Measurements from ENCODE around the gene CMTM6. TPM values are rescaled to one million over a fixed set of nuclear protein-coding genes. Genes with fewer than 3 reads are reported as not detected.
A peak's percentile ranks its signal among the peaks of the same experiment; 100 is the strongest.

Gene CMTM6
- polyA plus RNA-seq, 1 of the 3 experiments (the other 2 are of a cell fraction), result 29.8 TPM

GRCh38 chr3:32508711-32509110 is 6.1 kb upstream of the CMTM6 start:
- Histone ChIP-seq H3K4me2 (no peak overlapping the region), H4K20me1 (ENCODE audit: insufficient read depth) (no peaks in the 10 kb centered on the region), H3K27me3 (ENCODE audit: insufficient read depth) (no peaks in the 10 kb centered on the region), H3K4me3 (ENCODE audit: low read depth in 2 of 2, low read length in 1 of 2) (no peak overlapping the region), H3K4me1 (ENCODE audit: control insufficient read depth in 1 of 2, insufficient read depth in 2 of 2, low read depth in 1 of 2, low read length in 1 of 2) (no peaks in the 10 kb centered on the region; a peak in 1 of 4 replicates), H3K36me3 (replicated peaks in 1 of 2; ENCODE audit: control insufficient read depth in 1 of 2, insufficient read depth in 2 of 2, low read length in 1 of 2) (no peaks in the 10 kb centered on the region), H3K9me2 (no peaks in the 10 kb centered on the region), H3K9me3 (no peaks in the 10 kb centered on the region), H3K27ac (ENCODE audit: low read depth in 2 of 2, low read length in 1 of 2) (no peak overlapping the region), H3K79me2 (ENCODE audit: insufficient read depth) (no peaks in the 10 kb centered on the region), H2AFZ (ENCODE audit: low read depth) (no peak overlapping the region), H3K9ac (no peak overlapping the region), H3F3A (replicated peaks; ENCODE audit: insufficient read depth) (peaks cover 3% of the 10 kb centered on the region)
- no peak for TF ChIP-seq JUND (IDR thresholded peaks at IDR 0.05)
- 76% methylated on average over 7 of the region's 7 CpGs for WGBS (ENCODE audit: low lambda C conversion rate)
- no peak for DNase-seq
- POLR2A ChIA-PET, result no interaction called here
- CTCF ChIA-PET, result interaction anchor here (0.7 to 8.4 kb wide), 4 partner anchors 18 to 155 kb away, joined by 3 to 114 read pairs (median 3); no protein-coding TSS in a partner anchor

GRCh38 chr3:32506466-32506865 is 3.8 kb upstream of the CMTM6 start:
- Histone ChIP-seq H4K20me1 (ENCODE audit: insufficient read depth) (peaks cover 5% of the 10 kb centered on the region), H3K9me3 (no peaks in the 10 kb centered on the region), H3K27ac (ENCODE audit: low read depth in 2 of 2, low read length in 1 of 2) (no peak overlapping the region), H3K36me3 (replicated peaks in 1 of 2; ENCODE audit: control insufficient read depth in 1 of 2, insufficient read depth in 2 of 2, low read length in 1 of 2) (no peaks in the 10 kb centered on the region), H2AFZ (ENCODE audit: low read depth) (no peak overlapping the region), H3K4me2 (no peak overlapping the region), H3K27me3 (ENCODE audit: insufficient read depth) (no peaks in the 10 kb centered on the region), H3K79me2 (ENCODE audit: insufficient read depth) (peaks cover 9% of the 10 kb centered on the region), H3K9me2 (no peaks in the 10 kb centered on the region), H3F3A (replicated peaks; ENCODE audit: insufficient read depth) (peaks cover 11% of the 10 kb centered on the region), H3K9ac (no peak overlapping the region), H3K4me3 (ENCODE audit: low read depth in 2 of 2, low read length in 1 of 2) (no peak overlapping the region), H3K4me1 (ENCODE audit: control insufficient read depth in 1 of 2, insufficient read depth in 2 of 2, low read depth in 1 of 2, low read length in 1 of 2) (peaks cover 0 to 4% of the 10 kb centered on the region in 2 experiments; a peak in 3 of 4 replicates)
- TF ChIP-seq EZH2phosphoT487 (IDR thresholded peaks at IDR 0.05; ENCODE audit: borderline replicate concordance, low read depth) (no peak), RCOR1 (IDR thresholded peaks at IDR 0.05; ENCODE audit: low read length) (no peak), MXI1 (IDR thresholded peaks at IDR 0.05; ENCODE audit: low read depth, low read length) (no peak)
- 84% methylated on average over 4 of the region's 4 CpGs for WGBS (ENCODE audit: low lambda C conversion rate)
- ChIA-PET POLR2A (no interaction called here), CTCF (interaction anchor here (1.6 to 8.4 kb wide), 3 partner anchors 24 to 157 kb away, joined by 5 to 114 read pairs (median 8); no protein-coding TSS in a partner anchor)
- DNase-seq, result no peak

GRCh38 chr3:32502946-32503286 is 264 bp upstream of the CMTM6 start:
- Histone ChIP-seq H3F3A (replicated peaks; ENCODE audit: insufficient read depth) (peaks cover 13% of the 10 kb centered on the region), H3K36me3 (replicated peaks in 1 of 2; ENCODE audit: control insufficient read depth in 1 of 2, insufficient read depth in 2 of 2, low read length in 1 of 2) (peaks cover 3 to 6% of the 10 kb centered on the region in 2 experiments), H3K4me1 (ENCODE audit: control insufficient read depth in 1 of 2, insufficient read depth in 2 of 2, low read depth in 1 of 2, low read length in 1 of 2) (peaks cover 0 to 10% of the 10 kb centered on the region in 2 experiments; a peak in 3 of 4 replicates), H2AFZ (ENCODE audit: low read depth) (peak overlapping the region; percentile 97), H3K9me3 (no peaks in the 10 kb centered on the region), H4K20me1 (ENCODE audit: insufficient read depth) (peaks cover 28% of the 10 kb centered on the region), H3K79me2 (ENCODE audit: insufficient read depth) (peaks cover 44% of the 10 kb centered on the region), H3K27ac (ENCODE audit: low read depth in 2 of 2, low read length in 1 of 2) (peak overlapping the region; percentile 90 to 94), H3K9ac (peak overlapping the region; percentile 91), H3K9me2 (no peaks in the 10 kb centered on the region), H3K4me3 (ENCODE audit: low read depth in 2 of 2, low read length in 1 of 2) (peak overlapping the region; percentile 80 to 94), H3K27me3 (ENCODE audit: insufficient read depth) (no peaks in the 10 kb centered on the region), H3K4me2 (peak overlapping the region; percentile 86; the same call in 1 of the 2 replicates)
- CTCF ChIA-PET, result interaction anchor here (0.9 to 2.4 kb wide), 3 partner anchors 11 to 128 kb away, joined by 4 to 9 read pairs (median 4); no protein-coding TSS in a partner anchor
- POLR2A ChIA-PET, result no interaction called here
- TF ChIP-seq PBX3 (IDR thresholded peaks at IDR 0.05), result no peak
- TF ChIP-seq POLR2AphosphoS5 (IDR thresholded peaks at IDR 0.05; ENCODE audit: low read depth, low read length), result peak; percentile 39; the same call in 1 of the 2 replicates
- no peak for TF ChIP-seq IRF3 (IDR thresholded peaks at IDR 0.05; ENCODE audit: low read depth, low read length)
- peak; percentile 46; the same call in 1 of the 2 replicates for TF ChIP-seq NFIC (IDR thresholded peaks at IDR 0.05; ENCODE audit: borderline replicate concordance)
- 0 out of 2 replicates have a peak, but pooled peaks have one; percentile 19 for TF ChIP-seq RFX5 (IDR thresholded peaks at IDR 0.05; ENCODE audit: low read length)
- 0% methylated on average over 6 of the region's 6 CpGs for WGBS (ENCODE audit: low lambda C conversion rate)
- no peak for DNase-seq
